ENCODE data around the gene TTC8. TPM values are rescaled to one million over a fixed set of nuclear protein-coding genes. Genes with fewer than 3 reads are reported as not detected.

Gene TTC8
- polyA plus RNA-seq, 2 donors, result 8.0 to 9.3 TPM

GRCh38 chr14:88821378-88821777 is 3.1 kb upstream of the TTC8 start:
- WGBS, 2 donors, result 89 to 91% methylated on average over 2 of the region's 2 CpGs
- no peak overlapping the region for H3K27ac ChIP-seq (ENCODE audit: low read depth in 2 of 2, low read length in 1 of 2)
- no peaks in the 10 kb centered on the region for H3K27me3 ChIP-seq (ENCODE audit: control insufficient read depth in 1 of 2, insufficient read depth in 2 of 2, low read length in 2 of 2)
- no peaks in the 10 kb centered on the region for H3K9me3 ChIP-seq (ENCODE audit: control insufficient read depth in 2 of 2, insufficient read depth in 1 of 2, low read depth in 1 of 2, low read length in 1 of 2)
- no peaks in the 10 kb centered on the region for H3K36me3 ChIP-seq (ENCODE audit: control insufficient read depth in 2 of 2, insufficient read depth in 2 of 2, low read length in 1 of 2)
- no peaks in the 10 kb centered on the region for H3K4me1 ChIP-seq (ENCODE audit: control insufficient read depth in 2 of 2, insufficient read depth in 2 of 2, low read length in 1 of 2)
- no peak overlapping the region for H3K4me3 ChIP-seq (ENCODE audit: low read depth in 1 of 2, low read length in 2 of 2)

- Histone ChIP-seq H3K9me3 (ENCODE audit: control insufficient read depth in 2 of 2, insufficient read depth in 1 of 2, low read depth in 1 of 2, low read length in 1 of 2) (no peaks in the 10 kb centered on the region), H3K4me1 (ENCODE audit: control insufficient read depth in 2 of 2, insufficient read depth in 2 of 2, low read length in 1 of 2) (no peaks in the 10 kb centered on the region), H3K4me3 (ENCODE audit: low read depth in 1 of 2, low read length in 2 of 2) (no peak overlapping the region), H3K36me3 (ENCODE audit: control insufficient read depth in 2 of 2, insufficient read depth in 2 of 2, low read length in 1 of 2) (no peaks in the 10 kb centered on the region), H3K27ac (ENCODE audit: low read depth in 2 of 2, low read length in 1 of 2) (no peak overlapping the region), H3K27me3 (ENCODE audit: control insufficient read depth in 1 of 2, insufficient read depth in 2 of 2, low read length in 2 of 2) (no peaks in the 10 kb centered on the region)
- WGBS, 2 donors, result 70 to 73% methylated on average over 2 of the region's 2 CpGs
Observed at GRCh38 chr14:88821888-88822287, 2.6 kb upstream of the TTC8 start.

- H3K27ac ChIP-seq (ENCODE audit: low read depth in 2 of 2, low read length in 1 of 2), result peak overlapping the region; percentile 81 to 83
- H3K4me1 ChIP-seq (ENCODE audit: control insufficient read depth in 2 of 2, insufficient read depth in 2 of 2, low read length in 1 of 2), result no peaks in the 10 kb centered on the region
- 5 to 6% methylated on average over 9 of the region's 9 CpGs for WGBS, 2 donors
- H3K27me3 ChIP-seq (ENCODE audit: control insufficient read depth in 1 of 2, insufficient read depth in 2 of 2, low read length in 2 of 2), result no peaks in the 10 kb centered on the region
- no peaks in the 10 kb centered on the region for H3K9me3 ChIP-seq (ENCODE audit: control insufficient read depth in 2 of 2, insufficient read depth in 1 of 2, low read depth in 1 of 2, low read length in 1 of 2)
- peak overlapping the region; percentile 79 to 81 for H3K4me3 ChIP-seq (ENCODE audit: low read depth in 1 of 2, low read length in 2 of 2)
- H3K36me3 ChIP-seq (ENCODE audit: control insufficient read depth in 2 of 2, insufficient read depth in 2 of 2, low read length in 1 of 2), result no peaks in the 10 kb centered on the region
Observed at GRCh38 chr14:88823968-88824313, 510 bp upstream of the TTC8 start.

- WGBS, 2 donors, result 4 to 7% methylated on average over 5 of the region's 5 CpGs
- Histone ChIP-seq H3K27me3 (ENCODE audit: control insufficient read depth in 1 of 2, insufficient read depth in 2 of 2, low read length in 2 of 2) (no peaks in the 10 kb centered on the region), H3K36me3 (ENCODE audit: control insufficient read depth in 2 of 2, insufficient read depth in 2 of 2, low read length in 1 of 2) (no peaks in the 10 kb centered on the region), H3K9me3 (ENCODE audit: control insufficient read depth in 2 of 2, insufficient read depth in 1 of 2, low read depth in 1 of 2, low read length in 1 of 2) (no peaks in the 10 kb centered on the region), H3K4me3 (ENCODE audit: low read depth in 1 of 2, low read length in 2 of 2) (peak overlapping the region; percentile 79 to 81), H3K4me1 (ENCODE audit: control insufficient read depth in 2 of 2, insufficient read depth in 2 of 2, low read length in 1 of 2) (no peaks in the 10 kb centered on the region), H3K27ac (ENCODE audit: low read depth in 2 of 2, low read length in 1 of 2) (peak overlapping the region in 1 of 2 donors; percentile 83)
Observed at GRCh38 chr14:88825078-88825458, 617 bp downstream of the TTC8 start.

- Histone ChIP-seq H3K36me3 (ENCODE audit: control insufficient read depth in 2 of 2, insufficient read depth in 2 of 2, low read length in 1 of 2) (no peaks in the 10 kb centered on the region), H3K27me3 (ENCODE audit: control insufficient read depth in 1 of 2, insufficient read depth in 2 of 2, low read length in 2 of 2) (no peaks in the 10 kb centered on the region), H3K27ac (ENCODE audit: low read depth in 2 of 2, low read length in 1 of 2) (no peak overlapping the region), H3K4me3 (ENCODE audit: low read depth in 1 of 2, low read length in 2 of 2) (peak overlapping the region in 1 of 2 donors; percentile 81), H3K9me3 (ENCODE audit: control insufficient read depth in 2 of 2, insufficient read depth in 1 of 2, low read depth in 1 of 2, low read length in 1 of 2) (no peaks in the 10 kb centered on the region), H3K4me1 (ENCODE audit: control insufficient read depth in 2 of 2, insufficient read depth in 2 of 2, low read length in 1 of 2) (no peaks in the 10 kb centered on the region)
- WGBS, 2 donors, result 91 to 92% methylated on average over 9 of the region's 9 CpGs
Observed at GRCh38 chr14:88825503-88825902, 1.1 kb downstream of the TTC8 start.

- no peaks in the 10 kb centered on the region for H3K4me1 ChIP-seq (ENCODE audit: control insufficient read depth in 2 of 2, insufficient read depth in 2 of 2, low read length in 1 of 2)
- no peak overlapping the region for H3K27ac ChIP-seq (ENCODE audit: low read depth in 2 of 2, low read length in 1 of 2)
- no peaks in the 10 kb centered on the region for H3K9me3 ChIP-seq (ENCODE audit: control insufficient read depth in 2 of 2, insufficient read depth in 1 of 2, low read depth in 1 of 2, low read length in 1 of 2)
- 45 to 61% methylated on average over 3 of the region's 3 CpGs for WGBS, 2 donors
- H3K4me3 ChIP-seq (ENCODE audit: low read depth in 1 of 2, low read length in 2 of 2), result no peak overlapping the region
- no peaks in the 10 kb centered on the region for H3K36me3 ChIP-seq (ENCODE audit: control insufficient read depth in 2 of 2, insufficient read depth in 2 of 2, low read length in 1 of 2)
- H3K27me3 ChIP-seq (ENCODE audit: control insufficient read depth in 1 of 2, insufficient read depth in 2 of 2, low read length in 2 of 2), result no peaks in the 10 kb centered on the region
Observed at GRCh38 chr14:88829188-88829587, 4.7 kb downstream of the TTC8 start.

- 75 to 76% methylated on average over 4 of the region's 4 CpGs for WGBS, 2 donors
- Histone ChIP-seq H3K27me3 (ENCODE audit: control insufficient read depth in 1 of 2, insufficient read depth in 2 of 2, low read length in 2 of 2) (no peaks in the 10 kb centered on the region), H3K9me3 (ENCODE audit: control insufficient read depth in 2 of 2, insufficient read depth in 1 of 2, low read depth in 1 of 2, low read length in 1 of 2) (no peaks in the 10 kb centered on the region), H3K4me1 (ENCODE audit: control insufficient read depth in 2 of 2, insufficient read depth in 2 of 2, low read length in 1 of 2) (no peaks in the 10 kb centered on the region), H3K4me3 (ENCODE audit: low read depth in 1 of 2, low read length in 2 of 2) (no peak overlapping the region), H3K27ac (ENCODE audit: low read depth in 2 of 2, low read length in 1 of 2) (no peak overlapping the region), H3K36me3 (ENCODE audit: control insufficient read depth in 2 of 2, insufficient read depth in 2 of 2, low read length in 1 of 2) (no peaks in the 10 kb centered on the region)
Observed at GRCh38 chr14:88829685-88830302, 5.3 kb downstream of the TTC8 start.

- Histone ChIP-seq H3K27me3 (ENCODE audit: control insufficient read depth in 1 of 2, insufficient read depth in 2 of 2, low read length in 2 of 2) (no peaks in the 10 kb centered on the region), H3K4me3 (ENCODE audit: low read depth in 1 of 2, low read length in 2 of 2) (no peak overlapping the region), H3K9me3 (ENCODE audit: control insufficient read depth in 2 of 2, insufficient read depth in 1 of 2, low read depth in 1 of 2, low read length in 1 of 2) (no peaks in the 10 kb centered on the region), H3K36me3 (ENCODE audit: control insufficient read depth in 2 of 2, insufficient read depth in 2 of 2, low read length in 1 of 2) (no peaks in the 10 kb centered on the region), H3K4me1 (ENCODE audit: control insufficient read depth in 2 of 2, insufficient read depth in 2 of 2, low read length in 1 of 2) (no peaks in the 10 kb centered on the region), H3K27ac (ENCODE audit: low read depth in 2 of 2, low read length in 1 of 2) (no peak overlapping the region)
Observed at GRCh38 chr14:88831284-88831683, 6.8 kb downstream of the TTC8 start.

- H3K9me3 ChIP-seq (ENCODE audit: control insufficient read depth in 2 of 2, insufficient read depth in 1 of 2, low read depth in 1 of 2, low read length in 1 of 2), result no peaks in the 10 kb centered on the region
- H3K27me3 ChIP-seq (ENCODE audit: control insufficient read depth in 1 of 2, insufficient read depth in 2 of 2, low read length in 2 of 2), result no peaks in the 10 kb centered on the region
- H3K4me3 ChIP-seq (ENCODE audit: low read depth in 1 of 2, low read length in 2 of 2), result no peak overlapping the region
- no peak overlapping the region for H3K27ac ChIP-seq (ENCODE audit: low read depth in 2 of 2, low read length in 1 of 2)
- no peaks in the 10 kb centered on the region for H3K4me1 ChIP-seq (ENCODE audit: control insufficient read depth in 2 of 2, insufficient read depth in 2 of 2, low read length in 1 of 2)
- no peaks in the 10 kb centered on the region for H3K36me3 ChIP-seq (ENCODE audit: control insufficient read depth in 2 of 2, insufficient read depth in 2 of 2, low read length in 1 of 2)
Observed at GRCh38 chr14:88834883-88835431, 10.5 kb downstream of the TTC8 start.

- Histone ChIP-seq H3K4me3 (ENCODE audit: low read depth in 1 of 2, low read length in 2 of 2) (no peak overlapping the region), H3K9me3 (ENCODE audit: control insufficient read depth in 2 of 2, insufficient read depth in 1 of 2, low read depth in 1 of 2, low read length in 1 of 2) (no peaks in the 10 kb centered on the region), H3K27ac (ENCODE audit: low read depth in 2 of 2, low read length in 1 of 2) (no peak overlapping the region), H3K27me3 (ENCODE audit: control insufficient read depth in 1 of 2, insufficient read depth in 2 of 2, low read length in 2 of 2) (no peaks in the 10 kb centered on the region), H3K36me3 (ENCODE audit: control insufficient read depth in 2 of 2, insufficient read depth in 2 of 2, low read length in 1 of 2) (no peaks in the 10 kb centered on the region), H3K4me1 (ENCODE audit: control insufficient read depth in 2 of 2, insufficient read depth in 2 of 2, low read length in 1 of 2) (no peaks in the 10 kb centered on the region)
Observed at GRCh38 chr14:88835661-88836060, 11.2 kb downstream of the TTC8 start.
